HG02610 (cell line): ENCODE results near the gene PXDC1.
A peak's percentile ranks its signal among the peaks of the same experiment; 100 is the strongest.

Experiments used
- ATAC-seq: cut with Tn5 transposase; IDR thresholded peaks from one replicate; pipeline ENCODE4 v1.9.1; 2021; ENCODE audit warnings: mild to moderate bottlenecking, moderate library complexity; ENCODE audit not compliant: unreplicated experiment

PXDC1 gene

GRCh38 chr6:3749067-3749841 is 2.3 kb downstream of the PXDC1 start:
- no peak for ATAC-seq

DNA sequence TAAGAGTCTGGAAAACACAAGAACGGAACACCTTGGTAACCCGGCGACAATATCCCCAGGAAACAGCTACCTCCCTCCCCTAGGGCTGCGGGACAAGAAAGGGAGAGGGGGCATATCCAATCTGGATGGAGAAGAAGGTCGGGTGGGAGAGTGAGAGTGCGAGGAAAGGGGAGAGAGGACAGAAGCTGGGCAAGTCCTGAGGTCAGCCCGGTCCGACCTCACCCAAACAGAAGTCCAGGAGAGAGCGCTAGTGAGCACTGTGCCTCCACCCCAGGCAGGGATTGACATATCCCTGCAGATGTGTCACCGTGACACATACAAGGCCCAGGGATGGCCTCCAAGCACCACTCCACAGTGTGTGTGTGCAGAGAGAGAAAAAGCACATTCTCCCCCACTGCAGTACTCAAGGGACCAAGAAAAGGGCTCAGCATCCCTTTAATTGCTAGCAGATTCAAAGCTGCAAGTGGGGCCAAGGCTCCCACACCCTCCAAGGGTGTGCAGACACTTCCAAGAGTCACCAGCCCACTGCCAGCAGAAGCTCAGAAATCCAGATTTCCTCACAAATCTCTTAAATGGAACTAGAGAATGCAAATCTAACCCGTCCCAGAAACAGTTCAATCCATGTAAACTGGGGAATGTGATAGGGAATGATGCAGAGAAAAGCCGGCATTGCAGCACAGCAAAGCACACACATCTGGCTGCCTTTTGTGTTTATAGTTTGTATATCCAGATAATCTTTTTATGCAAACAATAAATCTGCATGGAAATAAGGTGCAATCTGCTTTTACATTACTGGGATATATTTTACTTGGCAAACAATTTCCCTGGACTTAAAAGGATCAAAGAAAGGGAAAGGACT is 3.1 kb downstream of the PXDC1 start:
- peak; percentile 31 for ATAC-seq

DNA sequence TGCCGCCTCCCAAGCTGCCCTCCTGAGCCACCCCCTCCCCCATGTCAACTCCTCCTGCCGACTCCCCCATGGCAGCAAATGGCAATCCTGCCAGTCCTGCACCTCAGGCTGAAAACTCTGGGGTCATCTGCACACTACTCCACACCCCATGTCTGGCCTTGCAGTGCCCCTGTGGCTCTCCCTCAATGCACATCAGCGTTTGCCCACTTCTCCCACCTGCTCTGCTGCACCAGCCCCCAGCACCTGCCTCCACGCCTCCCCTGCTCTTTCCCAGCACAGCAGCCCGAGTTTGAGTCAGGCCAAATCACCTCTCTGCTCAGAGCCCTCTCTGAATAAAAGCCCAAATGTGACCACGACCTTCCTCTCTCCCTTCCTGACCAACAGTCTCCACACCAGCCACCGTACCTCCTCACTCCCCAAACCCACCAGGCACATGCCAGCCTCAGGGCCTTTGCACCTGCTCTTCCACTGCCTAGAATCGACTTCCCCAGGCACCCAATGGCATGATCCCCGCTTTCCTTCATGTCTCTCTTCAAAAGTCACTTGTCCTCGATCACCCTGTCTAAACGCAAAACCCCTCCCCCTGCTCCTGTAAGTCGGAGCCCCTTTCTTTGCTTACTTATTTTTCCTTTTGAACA is 4.3 kb downstream of the PXDC1 start:
- ATAC-seq: no peak

DNA sequence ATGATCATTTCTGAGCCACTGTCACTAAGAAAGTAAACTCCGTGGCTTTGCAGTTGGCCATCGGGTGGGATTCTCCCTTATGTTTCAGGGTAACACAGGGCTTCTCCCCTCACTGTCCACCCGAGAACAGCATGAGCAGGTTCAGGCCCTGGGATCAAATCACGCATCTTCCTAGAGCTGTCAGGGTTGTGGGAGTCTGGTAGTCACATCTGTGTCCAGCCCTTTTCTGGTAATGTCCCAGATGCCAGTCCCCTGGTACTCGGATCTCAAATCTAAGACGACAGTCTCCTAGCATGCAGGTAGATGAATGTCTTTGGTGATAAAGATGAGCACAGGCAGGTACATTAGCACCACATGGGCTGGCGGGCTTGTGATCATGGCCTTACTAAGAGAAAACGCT is 4.8 kb downstream of the PXDC1 start:
- no peak for ATAC-seq

DNA sequence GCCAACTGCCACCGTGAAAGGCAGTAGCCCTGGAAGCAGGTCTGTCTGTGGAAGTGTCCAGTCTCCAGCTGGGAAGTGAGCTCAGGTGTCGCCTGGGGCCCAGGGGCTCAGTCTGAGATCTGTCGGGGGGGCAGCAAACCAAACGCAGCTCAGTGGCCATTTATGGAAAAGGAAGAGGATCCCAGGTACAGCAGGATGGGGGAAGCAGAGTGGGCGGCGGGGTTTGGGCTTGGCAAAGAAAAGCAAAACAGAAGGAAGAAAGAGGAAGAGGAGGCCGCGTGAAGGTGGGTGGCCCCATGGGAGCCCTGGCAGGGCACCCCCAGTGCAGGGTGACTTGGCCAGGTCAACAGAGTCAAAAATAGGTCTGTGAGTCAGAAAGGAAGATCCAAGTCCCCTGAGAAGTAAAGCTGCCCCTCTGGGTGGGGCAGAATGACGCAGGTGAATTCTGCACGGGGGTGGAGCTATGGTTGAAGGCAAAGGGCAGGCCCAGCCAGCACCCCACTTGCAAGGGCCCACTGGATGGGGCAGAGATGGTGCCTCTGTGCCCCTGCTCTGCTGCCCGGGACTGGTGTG is 5.3 kb downstream of the PXDC1 start:
- ATAC-seq: peak; percentile 34

- ATAC-seq: no peak
Measured at GRCh38 chr6:3745566-3746118, 5.9 kb downstream of the PXDC1 start.

DNA sequence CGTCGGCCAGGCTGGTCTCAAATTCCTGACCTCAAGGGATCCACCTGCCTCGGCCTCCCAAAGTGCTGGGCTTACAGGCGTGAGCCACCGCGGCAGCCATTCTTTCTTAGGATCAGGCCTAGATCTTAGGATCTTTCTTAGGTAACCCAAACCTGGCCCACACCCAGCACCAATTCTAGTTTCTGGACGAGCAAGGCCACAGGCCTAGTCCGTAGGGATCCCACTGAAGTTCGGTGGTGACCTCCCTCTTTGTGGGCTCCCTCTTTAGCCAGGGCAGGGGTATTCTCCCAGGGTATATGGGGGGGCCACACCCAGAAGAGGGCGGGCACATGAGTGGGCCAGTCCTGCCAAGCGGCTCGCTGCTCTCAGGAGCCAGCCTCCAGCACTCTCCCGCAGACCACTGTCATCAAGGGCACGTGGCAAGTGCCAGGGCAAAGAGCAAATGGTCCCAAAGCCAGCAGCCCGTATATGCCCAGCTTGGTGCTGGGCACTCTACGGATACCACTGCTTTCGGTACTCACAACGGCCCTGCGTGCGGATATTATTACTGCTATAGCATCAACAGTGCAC is 6.5 kb downstream of the PXDC1 start:
- no peak for ATAC-seq

DNA sequence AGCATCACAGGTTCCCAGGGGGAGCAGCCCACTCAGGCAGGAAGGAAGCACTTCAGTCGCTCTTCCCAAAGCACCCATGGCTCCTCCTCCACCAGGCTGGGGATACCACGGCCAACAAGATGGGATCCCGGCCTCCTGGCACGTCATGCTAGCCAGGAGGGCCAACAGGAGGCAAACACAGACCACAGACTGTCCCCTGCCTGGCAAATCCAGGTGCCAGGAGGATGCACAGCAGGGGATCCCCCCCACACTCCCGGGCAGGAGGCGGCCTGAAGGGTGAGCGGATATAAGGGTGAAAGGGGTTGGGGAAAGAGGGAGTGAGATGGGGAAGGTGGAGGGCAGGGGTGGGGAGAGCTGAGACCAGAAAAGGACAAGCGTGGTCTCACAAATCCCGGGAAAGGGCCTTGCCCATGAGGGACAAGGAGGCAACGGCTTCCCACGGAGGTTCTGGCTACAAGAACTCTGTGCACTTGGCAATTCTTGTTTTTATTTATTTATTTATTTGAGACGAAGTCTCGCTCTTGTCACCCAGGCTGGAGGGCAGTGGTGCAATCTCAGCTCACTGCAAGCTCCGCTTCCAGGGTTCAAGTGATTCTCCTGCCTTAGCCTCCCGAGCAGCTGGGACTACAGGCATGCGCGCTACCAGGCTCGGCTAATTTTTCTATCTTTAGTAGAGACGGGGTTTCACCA is 7.2 kb downstream of the PXDC1 start:
- ATAC-seq: no peak

DNA sequence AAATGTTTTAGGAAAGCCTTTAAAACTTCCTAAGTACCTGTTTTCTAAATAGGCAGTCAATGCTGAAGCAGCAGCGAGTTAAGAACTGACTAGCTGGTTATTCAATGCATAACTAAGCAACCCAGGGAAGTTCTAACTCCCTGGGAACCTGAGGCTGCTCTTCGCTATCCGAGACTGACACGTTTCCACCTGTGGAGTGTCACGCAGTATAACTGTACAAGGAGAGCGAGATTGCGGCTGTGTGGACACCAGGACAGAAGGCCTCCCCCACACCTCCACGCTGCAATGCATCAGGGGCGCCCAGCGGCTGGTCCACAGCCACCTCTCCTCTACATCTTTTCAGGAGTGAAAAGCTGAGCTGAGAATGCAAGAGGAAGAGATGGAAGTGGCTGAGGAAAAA is 8.0 kb downstream of the PXDC1 start:
- ATAC-seq: no peak

DNA sequence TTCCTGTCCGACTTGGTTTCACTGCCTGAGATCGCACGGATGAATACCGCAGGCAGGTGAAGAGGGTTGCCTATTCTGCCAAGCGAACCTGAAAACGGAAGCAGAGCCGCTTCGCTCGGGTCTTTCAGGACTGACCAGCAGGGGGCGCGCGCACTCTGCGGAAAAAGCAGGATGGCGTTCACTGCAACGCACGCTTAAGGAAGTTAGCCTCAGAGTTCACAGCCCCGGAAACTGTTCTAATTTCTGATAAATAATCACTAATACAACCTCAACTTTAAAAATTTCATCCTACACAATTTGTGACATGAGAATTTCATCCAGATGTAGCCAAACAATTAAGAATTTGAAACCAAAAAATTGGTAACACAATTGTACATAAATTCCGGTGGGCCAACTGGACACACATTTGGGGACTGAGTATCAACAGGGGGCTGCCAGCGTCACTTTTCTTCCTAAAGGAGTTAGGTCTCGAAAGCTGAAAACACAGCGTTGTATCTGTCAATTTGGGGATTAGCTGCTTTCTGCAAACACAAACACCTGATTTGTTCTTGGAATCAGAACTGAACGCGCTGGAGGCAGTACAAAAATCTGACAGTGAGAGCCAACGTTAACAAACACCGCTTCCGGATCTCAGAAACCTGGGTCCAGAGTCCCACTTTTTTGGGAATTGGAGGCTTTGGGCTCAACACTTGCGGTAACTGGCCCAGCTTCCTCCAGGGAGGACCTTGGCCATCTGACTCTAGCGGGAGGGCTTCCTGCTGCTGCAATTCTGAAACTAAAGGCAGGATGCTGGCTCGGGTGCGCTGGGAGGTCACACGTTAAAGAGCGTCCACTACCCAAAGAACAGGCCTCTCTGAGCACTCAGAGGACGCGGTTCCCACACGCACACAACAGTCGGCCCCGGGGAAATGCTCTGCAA is 8.8 kb downstream of the PXDC1 start:
- peak; percentile 56 for ATAC-seq

- ATAC-seq: no peak
Measured at GRCh38 chr6:3742076-3742425, 9.5 kb downstream of the PXDC1 start.

- no peak for ATAC-seq
Measured at GRCh38 chr6:3741477-3741871, 10.0 kb downstream of the PXDC1 start.

GRCh38 chr6:3740551-3741476 is 10.7 kb downstream of the PXDC1 start:
- ATAC-seq: no peak

DNA sequence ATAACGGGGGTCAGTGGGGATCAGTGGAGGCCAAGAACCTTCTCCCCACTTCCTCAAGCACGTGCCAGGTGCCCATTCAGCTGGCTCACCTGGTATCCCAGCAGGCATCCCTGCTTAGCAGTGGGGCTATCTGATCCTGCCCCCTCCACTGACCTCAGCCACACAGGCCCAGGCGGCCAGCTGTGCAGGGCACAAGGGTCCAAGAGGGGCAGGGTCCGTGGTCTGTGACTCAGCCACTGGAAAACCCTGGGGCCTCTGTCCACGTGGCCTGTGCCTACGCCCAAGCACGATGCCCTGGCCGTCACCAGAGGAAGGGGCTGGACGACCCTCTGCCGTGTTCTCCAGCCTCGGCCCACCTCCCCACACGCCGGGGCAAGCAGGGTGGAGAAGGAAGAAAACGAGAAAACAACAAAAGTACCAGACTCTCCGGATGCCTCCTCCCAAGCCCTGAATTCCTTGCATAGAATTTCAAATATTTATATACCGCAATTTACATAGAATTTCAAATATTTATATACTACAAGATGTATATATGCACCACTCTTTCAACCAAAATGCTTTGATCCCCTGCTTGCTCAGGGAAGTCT is 12.1 kb downstream of the PXDC1 start:
- ATAC-seq: no peak

- no peak for ATAC-seq
Measured at GRCh38 chr6:3738381-3739131, 13.0 kb downstream of the PXDC1 start.

DNA sequence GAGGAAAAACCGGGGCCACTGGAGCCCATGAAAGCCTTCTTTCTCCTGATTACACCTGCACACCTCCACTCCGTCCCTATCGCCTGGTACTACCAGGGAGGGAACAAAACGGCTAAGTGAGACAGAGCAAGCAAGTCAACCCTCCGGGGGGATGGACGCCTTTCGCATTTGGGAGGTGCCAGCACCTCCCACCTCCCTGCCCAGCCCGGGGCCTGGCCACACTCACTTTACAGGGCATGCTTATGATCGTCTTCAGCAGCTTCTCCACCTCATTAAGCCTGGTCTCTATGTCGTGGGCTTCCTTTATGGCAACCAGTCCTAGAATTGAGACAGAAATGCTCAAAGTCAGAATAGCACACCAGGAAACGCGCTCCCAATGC is 13.7 kb downstream of the PXDC1 start:
- ATAC-seq: no peak
